ENCODE measurements around the gene GPR89B. TPM values are rescaled to one million over a fixed set of nuclear protein-coding genes. Genes with fewer than 3 reads are reported as not detected.
"Not testable (repeated sequence)": the region's sequence is repeated elsewhere in the genome, so short reads cannot be mapped to it uniquely, and the experiment has no call there.

GPR89B gene
- total RNA-seq, 1 donor from 2014 or later = 6.2 TPM

DNA sequence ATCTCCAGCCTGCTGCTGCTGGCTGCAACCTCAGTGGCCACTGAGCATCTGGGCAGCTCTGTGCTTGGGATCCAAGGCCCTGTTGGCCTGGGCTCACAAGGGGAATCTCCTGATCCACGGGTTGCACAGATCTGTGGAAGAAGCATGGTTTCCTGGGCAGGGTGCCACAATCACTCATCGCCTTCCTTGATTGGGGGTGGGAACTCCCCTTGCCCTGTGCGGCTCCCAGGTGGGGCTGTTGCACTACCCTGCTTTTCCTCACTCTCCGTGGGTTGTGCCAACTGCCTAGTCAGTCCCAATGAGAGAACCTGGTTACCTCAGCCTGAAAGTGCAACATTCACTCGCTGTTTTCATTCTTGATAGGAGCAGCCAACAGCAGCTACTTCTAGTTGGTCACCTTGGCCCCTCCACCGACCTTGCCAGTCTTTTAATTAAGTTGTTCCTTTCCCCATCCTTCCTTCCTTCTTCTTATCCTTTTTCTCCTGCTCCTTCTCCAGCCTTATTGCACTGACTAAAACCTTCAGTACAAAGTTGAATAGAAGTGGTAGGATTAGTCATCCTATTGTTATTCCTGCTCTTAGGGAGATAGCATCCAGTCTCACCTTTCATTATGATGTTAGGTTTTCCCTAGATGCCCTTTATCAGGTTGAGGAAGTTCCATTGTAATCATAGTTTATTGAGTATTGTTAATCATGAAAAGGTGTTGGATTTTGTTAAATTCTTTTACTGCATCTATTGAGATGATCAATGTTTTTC is 50.9 kb downstream of the GPR89B start:
- H3K27ac ChIP-seq (replicated peaks); H3K9me3 ChIP-seq (replicated peaks); H3K27me3 ChIP-seq (ENCODE audit: low read depth); DNase-seq; intact Hi-C loops (cut with micrococcal nuclease); H3K4me1 ChIP-seq; H3K4me3 ChIP-seq; H3K36me3 ChIP-seq: not testable (repeated sequence)

DNA sequence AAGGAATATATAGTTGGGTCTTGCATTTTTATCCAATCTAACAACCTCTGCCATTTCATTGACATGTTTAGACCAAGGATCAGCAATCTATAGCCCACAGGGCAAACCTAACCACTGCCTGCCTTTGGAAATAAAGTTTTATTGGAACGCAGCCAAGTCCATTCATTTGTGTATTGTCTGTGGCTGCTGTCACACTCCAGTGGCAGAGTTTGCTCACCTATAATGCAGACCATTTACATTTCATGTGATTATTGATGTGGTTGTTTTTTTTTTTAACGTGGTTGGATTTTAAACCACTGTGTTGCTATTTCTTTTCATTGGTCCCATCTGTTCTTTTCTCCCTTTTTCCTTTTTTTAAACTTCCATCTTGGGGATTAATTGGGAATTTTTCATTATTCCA is 57.2 kb downstream of the GPR89B start:
- intact Hi-C loops (cut with micrococcal nuclease) = not testable (repeated sequence)

DNA sequence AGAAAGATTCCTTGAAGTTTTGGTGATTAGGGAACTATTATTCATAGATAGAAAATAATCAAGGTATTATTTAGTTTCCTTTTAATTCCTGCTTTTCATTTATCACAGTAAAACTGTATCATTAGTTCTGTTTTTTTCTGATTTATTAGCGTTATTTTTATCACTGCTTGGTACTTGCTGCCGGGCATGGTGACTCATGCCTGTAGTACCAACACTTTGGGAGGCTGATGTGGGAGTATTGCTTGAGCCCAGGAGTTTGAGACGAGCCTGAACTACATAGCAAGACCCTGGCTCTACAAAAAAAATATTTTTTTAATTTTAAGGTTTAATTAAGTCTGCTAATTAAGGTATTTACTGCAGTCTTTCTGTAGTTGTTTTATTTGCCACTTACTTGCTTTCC is 59.7 kb downstream of the GPR89B start:
- intact Hi-C loops (cut with micrococcal nuclease); H3K27ac ChIP-seq (replicated peaks); H3K4me1 ChIP-seq; DNase-seq; H3K4me3 ChIP-seq; H3K9me3 ChIP-seq (replicated peaks); H3K27me3 ChIP-seq (ENCODE audit: low read depth); H3K36me3 ChIP-seq: not testable (repeated sequence)

More for the DNA sequence above, 57.2 kb downstream of the GPR89B start:
- not testable (repeated sequence) for H3K9me3 ChIP-seq (replicated peaks); H3K4me1 ChIP-seq; H3K36me3 ChIP-seq; DNase-seq; H3K4me3 ChIP-seq; H3K27me3 ChIP-seq (ENCODE audit: low read depth); H3K27ac ChIP-seq (replicated peaks)

DNA sequence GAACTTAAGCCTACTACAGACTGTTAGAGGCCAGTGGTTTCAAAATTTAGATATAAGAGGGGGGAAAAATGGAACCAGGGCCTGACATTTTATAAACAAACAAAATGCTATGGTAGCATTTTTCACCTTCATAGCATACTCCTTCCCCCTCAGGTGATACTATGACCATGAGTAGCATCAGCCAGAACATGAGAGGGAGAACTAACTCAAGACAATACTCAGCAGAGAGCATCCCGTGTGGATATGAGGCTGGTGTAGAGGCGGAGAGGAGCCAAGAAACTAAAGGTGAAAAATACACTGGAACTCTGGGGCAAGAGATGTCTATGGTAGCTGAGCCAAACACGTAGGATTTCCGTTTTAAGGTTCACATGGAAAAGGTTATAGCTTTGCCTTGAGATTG is 64.7 kb downstream of the GPR89B start:
- intact Hi-C loops (cut with micrococcal nuclease); H3K36me3 ChIP-seq; H3K4me1 ChIP-seq; H3K4me3 ChIP-seq; H3K27me3 ChIP-seq (ENCODE audit: low read depth); DNase-seq; H3K27ac ChIP-seq (replicated peaks); H3K9me3 ChIP-seq (replicated peaks): not testable (repeated sequence)

DNA sequence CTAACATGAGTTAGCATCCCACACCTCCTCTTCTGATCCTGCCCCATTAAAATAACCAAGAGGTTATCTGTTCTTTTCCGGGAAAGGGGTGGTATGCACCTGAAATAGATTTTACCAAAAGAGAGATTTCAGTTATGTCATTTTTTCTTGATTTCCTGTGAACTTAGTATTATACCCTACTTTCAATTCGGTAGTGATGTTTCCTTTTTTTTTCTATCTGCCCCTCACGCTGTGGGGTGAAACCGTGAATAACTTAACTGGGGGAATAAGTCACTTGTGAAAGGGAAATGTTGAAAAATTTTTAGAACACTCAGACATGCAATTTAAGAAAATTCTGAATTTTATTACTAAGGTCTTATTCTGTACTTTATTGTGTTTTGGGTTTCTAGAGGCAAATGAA is 65.2 kb downstream of the GPR89B start:
- H3K27ac ChIP-seq (replicated peaks); H3K9me3 ChIP-seq (replicated peaks); intact Hi-C loops (cut with micrococcal nuclease); H3K4me1 ChIP-seq; H3K36me3 ChIP-seq; H3K27me3 ChIP-seq (ENCODE audit: low read depth); DNase-seq; H3K4me3 ChIP-seq: not testable (repeated sequence)

DNA sequence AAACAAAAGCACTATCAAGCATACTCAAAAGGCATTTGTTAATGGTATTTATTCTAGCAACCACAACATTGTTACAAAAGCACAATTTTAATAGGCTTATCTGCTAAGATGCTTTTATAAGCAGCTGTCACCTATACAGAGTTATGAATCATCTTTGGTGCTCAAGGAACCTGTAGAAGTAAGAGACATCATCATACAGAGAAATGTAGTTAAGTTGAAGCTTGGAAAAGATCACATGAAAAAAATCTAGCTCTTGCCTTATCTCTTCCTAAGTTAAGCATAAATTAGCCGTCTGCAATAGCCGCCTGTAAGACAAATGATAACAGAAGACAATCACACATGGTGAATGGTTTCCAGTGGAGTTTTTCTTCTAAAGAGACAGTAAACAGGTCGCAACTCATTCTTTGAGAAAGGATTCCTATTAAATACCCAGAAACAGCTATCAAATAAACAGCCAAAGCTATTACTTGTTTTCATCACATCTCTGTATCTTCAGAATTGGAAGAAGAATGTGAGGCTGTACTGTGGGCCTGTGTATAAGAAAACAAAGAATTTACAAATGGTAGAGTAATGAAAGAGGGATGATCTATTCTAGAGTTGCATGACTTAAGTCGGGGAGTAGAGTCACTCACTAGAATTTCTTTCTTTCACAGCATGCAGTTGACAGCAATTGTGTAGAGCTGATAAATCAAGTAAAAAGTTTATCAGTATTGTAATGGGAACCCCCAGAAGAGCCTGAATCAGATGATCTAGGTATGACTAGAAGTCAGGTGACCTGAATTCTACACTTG is 65.8 kb downstream of the GPR89B start:
- intact Hi-C loops (cut with micrococcal nuclease); DNase-seq; H3K36me3 ChIP-seq; H3K4me3 ChIP-seq; H3K4me1 ChIP-seq; H3K27me3 ChIP-seq (ENCODE audit: low read depth); H3K9me3 ChIP-seq (replicated peaks); H3K27ac ChIP-seq (replicated peaks): not testable (repeated sequence)

DNA sequence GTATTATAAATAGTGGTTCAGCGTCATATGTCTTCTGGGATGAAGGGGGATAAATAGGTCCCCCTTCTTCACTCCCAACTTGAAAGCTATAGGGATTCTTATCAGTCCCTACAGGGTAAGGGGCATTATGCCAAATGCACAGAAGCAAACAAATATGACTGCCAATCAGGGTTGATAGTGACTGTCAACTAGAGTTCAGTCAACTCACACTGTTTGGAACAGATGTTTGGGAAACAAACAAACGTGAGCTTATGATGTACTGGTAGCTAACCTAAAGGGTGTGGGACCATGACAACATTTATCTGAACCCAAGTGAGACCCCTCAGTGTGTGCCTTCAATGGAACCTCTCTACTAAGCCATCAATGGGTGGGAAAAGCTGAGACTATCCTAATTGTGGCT is 67.9 kb downstream of the GPR89B start:
- H3K27me3 ChIP-seq (ENCODE audit: low read depth); H3K36me3 ChIP-seq; DNase-seq; H3K27ac ChIP-seq (replicated peaks); intact Hi-C loops (cut with micrococcal nuclease); H3K9me3 ChIP-seq (replicated peaks); H3K4me3 ChIP-seq; H3K4me1 ChIP-seq: not testable (repeated sequence)

DNA sequence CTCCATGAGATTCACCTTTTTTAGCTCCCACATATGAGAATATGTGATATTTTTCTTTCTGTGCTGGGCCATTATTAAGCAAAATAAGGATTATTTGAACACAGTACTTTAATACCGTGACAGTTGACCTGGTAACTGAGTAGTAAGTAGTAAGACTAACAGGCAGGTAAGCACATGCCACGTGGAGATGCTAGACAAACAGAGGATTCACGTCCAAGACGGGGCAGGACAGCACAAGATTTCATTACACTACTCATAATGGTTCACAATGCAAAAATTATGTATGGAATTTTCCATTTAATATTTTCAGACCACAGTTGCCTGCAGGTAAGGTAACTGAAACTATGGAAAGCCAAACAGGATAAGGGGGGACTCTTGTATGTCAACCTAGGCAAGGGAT is 79.5 kb downstream of the GPR89B start:
- H3K36me3 ChIP-seq; H3K4me3 ChIP-seq; intact Hi-C loops (cut with micrococcal nuclease); H3K9me3 ChIP-seq (replicated peaks); DNase-seq; H3K4me1 ChIP-seq; H3K27ac ChIP-seq (replicated peaks): not testable (repeated sequence)
- peaks cover 13% of the 10 kb centered on the region for H3K27me3 ChIP-seq (ENCODE audit: low read depth)

DNA sequence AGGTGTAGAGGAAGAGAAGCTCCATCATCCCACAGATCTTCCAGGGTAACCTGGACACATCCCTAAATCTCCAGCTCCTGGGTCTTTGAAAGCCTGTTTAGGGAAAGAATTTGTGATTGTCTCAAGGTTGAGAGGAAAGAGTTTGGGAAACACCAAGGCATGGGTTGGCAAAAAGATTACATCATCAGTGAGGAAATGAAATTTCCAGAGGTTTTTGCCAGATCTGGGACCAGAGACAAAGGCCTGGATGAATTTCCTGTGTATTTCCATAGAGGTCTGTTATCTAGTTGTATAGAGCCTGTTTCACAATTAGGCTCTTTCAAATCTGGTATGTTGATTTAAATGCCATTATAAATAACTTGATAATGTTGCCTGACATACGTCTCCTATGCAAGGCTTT is 82.3 kb downstream of the GPR89B start:
- H3K4me1 ChIP-seq = peaks cover 11% of the 10 kb centered on the region
- no peaks in the 10 kb centered on the region for H3K9me3 ChIP-seq (replicated peaks)
- no peak overlapping the region for H3K27ac ChIP-seq (replicated peaks)
- intact Hi-C loops (cut with micrococcal nuclease) = no loop called here
- H3K27me3 ChIP-seq (ENCODE audit: low read depth) = peaks cover 29% of the 10 kb centered on the region
- no peaks in the 10 kb centered on the region for H3K36me3 ChIP-seq
- DNase-seq = no peak
- TF ChIP-seq, protein P1, sequence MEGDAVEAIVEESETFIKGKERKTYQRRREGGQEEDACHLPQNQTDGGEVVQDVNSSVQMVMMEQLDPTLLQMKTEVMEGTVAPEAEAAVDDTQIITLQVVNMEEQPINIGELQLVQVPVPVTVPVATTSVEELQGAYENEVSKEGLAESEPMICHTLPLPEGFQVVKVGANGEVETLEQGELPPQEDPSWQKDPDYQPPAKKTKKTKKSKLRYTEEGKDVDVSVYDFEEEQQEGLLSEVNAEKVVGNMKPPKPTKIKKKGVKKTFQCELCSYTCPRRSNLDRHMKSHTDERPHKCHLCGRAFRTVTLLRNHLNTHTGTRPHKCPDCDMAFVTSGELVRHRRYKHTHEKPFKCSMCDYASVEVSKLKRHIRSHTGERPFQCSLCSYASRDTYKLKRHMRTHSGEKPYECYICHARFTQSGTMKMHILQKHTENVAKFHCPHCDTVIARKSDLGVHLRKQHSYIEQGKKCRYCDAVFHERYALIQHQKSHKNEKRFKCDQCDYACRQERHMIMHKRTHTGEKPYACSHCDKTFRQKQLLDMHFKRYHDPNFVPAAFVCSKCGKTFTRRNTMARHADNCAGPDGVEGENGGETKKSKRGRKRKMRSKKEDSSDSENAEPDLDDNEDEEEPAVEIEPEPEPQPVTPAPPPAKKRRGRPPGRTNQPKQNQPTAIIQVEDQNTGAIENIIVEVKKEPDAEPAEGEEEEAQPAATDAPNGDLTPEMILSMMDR (IDR thresholded peaks at IDR 0.05; ENCODE audit: borderline replicate concordance) = no peak
- no peak overlapping the region for H3K4me3 ChIP-seq

DNA sequence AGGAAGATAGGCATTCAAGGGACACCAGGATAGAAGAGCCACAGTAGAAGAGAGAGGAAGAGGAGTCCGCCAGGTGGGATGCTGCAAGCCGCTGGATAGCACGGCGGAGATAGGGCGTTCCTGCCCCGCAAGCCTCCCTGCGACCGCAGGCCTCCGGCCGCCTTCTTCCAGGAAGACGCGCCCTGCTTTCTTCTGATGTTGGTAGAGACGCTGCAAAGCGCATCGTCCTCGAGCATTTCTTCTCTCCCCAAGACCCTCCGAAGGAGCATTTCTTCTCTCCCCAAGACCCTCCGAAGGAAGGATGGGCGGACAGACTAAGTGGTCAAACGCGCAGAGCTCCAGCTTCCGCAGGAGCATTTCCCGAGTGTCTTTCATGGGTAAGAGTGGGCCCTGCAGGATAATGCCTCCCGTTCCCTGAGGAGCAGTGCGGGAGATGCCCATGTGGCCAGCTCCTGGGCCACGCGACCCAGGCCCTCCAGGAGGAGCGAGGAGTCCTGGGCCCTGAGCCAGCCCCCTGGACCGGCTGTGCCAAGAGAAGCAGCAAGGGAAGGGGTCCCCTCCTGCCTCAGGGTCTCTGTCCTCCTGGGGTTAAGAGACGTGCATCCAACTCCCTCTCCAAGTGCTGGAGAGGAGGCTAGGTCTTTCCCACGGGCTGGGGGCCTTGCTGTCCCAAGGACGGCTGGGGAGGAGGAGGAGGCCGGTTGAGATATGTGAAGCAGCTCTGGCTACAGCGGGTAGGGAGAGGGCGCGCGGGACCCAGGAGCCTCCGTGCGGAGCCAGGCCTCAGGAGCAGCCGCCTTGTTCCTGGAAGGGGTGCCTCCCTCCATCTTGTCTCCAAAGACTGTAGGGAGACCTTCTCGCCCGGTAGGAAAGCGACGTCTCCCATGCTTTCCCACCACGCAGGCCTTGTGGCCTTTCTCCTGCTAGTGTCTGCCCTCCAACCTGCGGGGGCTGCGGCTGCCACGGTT is 85.2 kb downstream of the GPR89B start:
- DNase-seq; H3K36me3 ChIP-seq; intact Hi-C loops (cut with micrococcal nuclease); H3K27ac ChIP-seq (replicated peaks); H3K9me3 ChIP-seq (replicated peaks): not testable (repeated sequence)
- peak overlapping the region; percentile 55 for H3K4me3 ChIP-seq
- H3K4me1 ChIP-seq = peaks cover 11% of the 10 kb centered on the region
- H3K27me3 ChIP-seq (ENCODE audit: low read depth) = peaks cover 35% of the 10 kb centered on the region

DNA sequence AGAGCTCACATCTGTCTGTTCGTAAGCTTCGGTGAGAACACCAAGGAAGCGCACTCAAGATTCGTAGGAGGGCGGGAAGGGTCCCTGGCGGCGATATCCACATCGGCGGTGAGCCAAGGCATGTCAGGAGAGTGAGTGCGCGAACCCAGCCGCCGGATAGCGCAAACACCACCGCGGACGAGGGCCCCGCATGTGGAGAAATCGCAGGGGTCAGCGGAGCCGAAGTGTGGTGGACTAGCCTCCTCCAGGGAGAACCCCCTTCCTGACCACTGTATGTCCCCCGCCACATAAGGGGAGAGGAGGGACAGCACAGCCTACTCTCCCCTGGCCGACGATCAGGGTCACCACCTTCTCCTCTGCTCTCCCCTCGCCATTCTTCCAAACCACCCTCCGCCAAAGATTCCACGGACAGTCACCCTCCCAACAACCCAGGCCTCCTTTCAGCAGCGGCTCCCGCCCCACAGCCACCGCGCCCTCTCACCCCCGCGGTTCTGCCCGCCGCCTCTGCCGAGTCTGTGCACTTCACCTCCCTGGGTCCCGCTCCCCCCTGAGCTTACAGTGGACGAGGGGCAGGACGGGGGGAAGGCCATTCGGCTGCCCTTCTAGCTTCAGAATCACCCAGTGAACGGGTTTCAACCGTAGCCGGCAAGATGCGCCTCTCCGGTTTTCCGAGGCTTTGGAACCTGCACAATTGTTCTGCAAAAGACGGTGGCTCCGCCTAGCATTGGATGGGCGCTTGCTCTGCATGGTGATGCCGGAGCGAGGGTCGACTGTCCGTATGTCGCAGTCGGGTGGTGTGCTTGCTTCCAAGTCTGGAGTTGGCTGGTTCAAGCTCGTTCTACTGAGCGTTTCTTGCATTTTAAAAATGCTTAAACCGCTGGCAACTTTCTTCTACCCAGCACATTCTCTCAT is 86.3 kb downstream of the GPR89B start:
- H3K36me3 ChIP-seq; DNase-seq; intact Hi-C loops (cut with micrococcal nuclease); H3K9me3 ChIP-seq (replicated peaks); H3K27ac ChIP-seq (replicated peaks): not testable (repeated sequence)
- peak overlapping the region; percentile 55 for H3K4me3 ChIP-seq
- H3K27me3 ChIP-seq (ENCODE audit: low read depth) = peaks cover 35% of the 10 kb centered on the region
- peaks cover 11% of the 10 kb centered on the region for H3K4me1 ChIP-seq

Measured in left ventricle myocardium inferior (tissue), 1 donor.